ENCODE data around the gene ENPP1.

Gene ENPP1

DNA sequence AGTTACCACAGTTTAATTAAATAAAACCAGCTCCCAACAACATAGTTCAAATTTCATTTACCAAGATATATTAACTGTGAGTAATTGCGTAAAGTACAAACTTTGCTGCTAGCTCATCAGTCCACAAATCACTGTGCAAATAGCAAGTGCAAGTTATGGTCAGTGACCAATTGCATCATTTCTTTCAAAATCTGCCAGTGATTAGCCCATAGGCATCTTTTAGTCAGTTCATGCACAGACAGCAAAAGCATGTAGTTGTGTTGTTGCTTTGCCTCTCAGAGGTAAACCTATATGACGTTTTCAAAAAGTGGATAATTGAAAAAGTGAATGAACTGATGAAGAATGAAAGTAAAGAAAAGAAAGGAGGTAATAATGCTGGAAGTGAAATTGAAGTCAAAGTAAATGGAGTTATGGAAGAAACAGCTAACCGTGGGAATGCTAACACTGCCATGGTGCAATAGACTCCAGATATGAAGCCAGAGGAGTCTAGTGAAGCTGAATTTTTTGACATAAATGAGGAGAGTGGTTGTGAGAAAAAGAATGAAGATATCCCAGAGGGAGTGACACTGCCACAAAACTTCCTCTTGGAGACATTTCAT lies 36.5 kb downstream of the ENPP1 start:
- H3K4me3 ChIP-seq (replicated peaks in 1 of 2; ENCODE audit: low read depth in 2 of 2, low read length in 2 of 2) = no peak overlapping the region
- DNase-seq (ENCODE audit: low read depth in 2 of 2) = peak in 1 of 2 donors; percentile 49
- TF ChIP-seq, protein P1, sequence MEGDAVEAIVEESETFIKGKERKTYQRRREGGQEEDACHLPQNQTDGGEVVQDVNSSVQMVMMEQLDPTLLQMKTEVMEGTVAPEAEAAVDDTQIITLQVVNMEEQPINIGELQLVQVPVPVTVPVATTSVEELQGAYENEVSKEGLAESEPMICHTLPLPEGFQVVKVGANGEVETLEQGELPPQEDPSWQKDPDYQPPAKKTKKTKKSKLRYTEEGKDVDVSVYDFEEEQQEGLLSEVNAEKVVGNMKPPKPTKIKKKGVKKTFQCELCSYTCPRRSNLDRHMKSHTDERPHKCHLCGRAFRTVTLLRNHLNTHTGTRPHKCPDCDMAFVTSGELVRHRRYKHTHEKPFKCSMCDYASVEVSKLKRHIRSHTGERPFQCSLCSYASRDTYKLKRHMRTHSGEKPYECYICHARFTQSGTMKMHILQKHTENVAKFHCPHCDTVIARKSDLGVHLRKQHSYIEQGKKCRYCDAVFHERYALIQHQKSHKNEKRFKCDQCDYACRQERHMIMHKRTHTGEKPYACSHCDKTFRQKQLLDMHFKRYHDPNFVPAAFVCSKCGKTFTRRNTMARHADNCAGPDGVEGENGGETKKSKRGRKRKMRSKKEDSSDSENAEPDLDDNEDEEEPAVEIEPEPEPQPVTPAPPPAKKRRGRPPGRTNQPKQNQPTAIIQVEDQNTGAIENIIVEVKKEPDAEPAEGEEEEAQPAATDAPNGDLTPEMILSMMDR (IDR thresholded peaks at IDR 0.05; ENCODE audit: low read depth, low read length) = no peak

DNA sequence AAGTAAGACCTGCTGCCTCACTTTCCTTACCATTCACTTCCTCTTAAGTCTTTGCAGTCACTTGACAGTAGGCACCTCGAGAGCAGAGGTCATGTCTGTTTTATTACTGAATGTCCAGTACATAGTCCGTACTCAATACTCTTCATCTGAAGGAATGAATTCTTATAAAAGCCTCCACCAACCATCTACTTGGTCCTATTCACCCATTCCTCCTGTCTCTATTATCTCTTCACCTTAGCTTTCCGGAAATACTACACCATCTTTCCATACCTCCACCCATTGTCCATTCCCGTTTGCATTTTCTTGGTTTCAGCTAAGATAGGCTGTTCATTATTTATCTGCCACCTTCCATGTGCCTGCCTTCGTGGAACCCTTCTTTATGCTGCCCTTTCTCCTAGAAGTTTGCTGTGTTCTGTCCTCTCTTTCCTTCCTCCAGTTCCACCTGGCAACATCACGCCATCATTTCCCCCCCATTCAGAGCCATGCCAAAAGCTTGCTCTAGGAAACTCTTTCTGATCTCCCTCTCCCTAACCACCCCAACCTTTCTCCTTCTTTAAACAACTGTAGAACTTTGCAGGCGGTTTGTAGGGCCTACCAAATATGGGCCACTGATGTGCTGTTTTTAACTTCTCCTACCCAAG lies 38.3 kb downstream of the ENPP1 start:
- TF ChIP-seq, protein P1 (IDR thresholded peaks at IDR 0.05; ENCODE audit: low read depth, low read length) = no peak
- no peak for DNase-seq (ENCODE audit: low read depth in 2 of 2)
- no peak overlapping the region for H3K4me3 ChIP-seq (replicated peaks in 1 of 2; ENCODE audit: low read depth in 2 of 2, low read length in 2 of 2)

DNA sequence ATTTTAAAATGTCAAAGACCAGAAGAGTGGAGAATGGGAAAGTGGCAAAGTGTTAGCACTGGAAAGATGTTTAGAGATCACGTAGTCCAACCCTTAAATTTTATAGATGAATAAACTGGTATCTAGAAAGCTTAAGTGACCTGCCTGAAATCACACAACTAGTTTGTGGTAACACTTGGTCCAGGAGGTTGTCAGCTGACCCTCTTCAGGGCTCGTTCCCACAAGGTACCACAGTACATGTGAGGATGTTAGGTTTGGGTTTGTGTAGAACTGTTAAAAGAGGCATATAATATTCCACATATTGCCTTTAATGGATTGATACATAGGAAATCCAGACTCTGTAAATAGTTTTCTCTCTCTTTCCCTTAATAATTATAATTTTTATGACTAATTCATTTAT lies 39.1 kb downstream of the ENPP1 start:
- TF ChIP-seq, protein P1 (IDR thresholded peaks at IDR 0.05; ENCODE audit: low read depth, low read length) = no peak

DNA sequence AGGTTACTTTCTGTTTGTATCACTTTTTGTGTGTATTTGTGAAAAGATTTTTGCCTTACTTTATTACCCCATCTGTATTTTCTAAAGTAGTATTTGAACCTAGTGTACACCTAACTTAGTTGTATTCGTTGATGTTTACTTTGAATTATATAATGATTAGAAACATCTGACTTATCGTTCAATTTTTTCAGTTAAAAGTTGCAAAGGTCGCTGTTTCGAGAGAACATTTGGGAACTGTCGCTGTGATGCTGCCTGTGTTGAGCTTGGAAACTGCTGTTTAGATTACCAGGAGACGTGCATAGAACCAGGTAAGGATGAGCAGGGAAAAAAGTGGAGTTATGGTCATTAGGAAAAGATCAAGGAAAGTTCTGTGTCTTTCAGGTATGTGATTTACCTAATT lies 42.0 kb downstream of the ENPP1 start:
- DNase-seq (ENCODE audit: low read depth in 2 of 2) = no peak
- TF ChIP-seq, protein P1 (IDR thresholded peaks at IDR 0.05; ENCODE audit: low read depth, low read length) = no peak
- H3K4me3 ChIP-seq (replicated peaks in 1 of 2; ENCODE audit: low read depth in 2 of 2, low read length in 2 of 2) = no peak overlapping the region

More for the DNA sequence above, 39.1 kb downstream of the ENPP1 start:
- H3K4me3 ChIP-seq (replicated peaks in 1 of 2; ENCODE audit: low read depth in 2 of 2, low read length in 2 of 2) = no peak overlapping the region
- no peak for DNase-seq (ENCODE audit: low read depth in 2 of 2)

DNA sequence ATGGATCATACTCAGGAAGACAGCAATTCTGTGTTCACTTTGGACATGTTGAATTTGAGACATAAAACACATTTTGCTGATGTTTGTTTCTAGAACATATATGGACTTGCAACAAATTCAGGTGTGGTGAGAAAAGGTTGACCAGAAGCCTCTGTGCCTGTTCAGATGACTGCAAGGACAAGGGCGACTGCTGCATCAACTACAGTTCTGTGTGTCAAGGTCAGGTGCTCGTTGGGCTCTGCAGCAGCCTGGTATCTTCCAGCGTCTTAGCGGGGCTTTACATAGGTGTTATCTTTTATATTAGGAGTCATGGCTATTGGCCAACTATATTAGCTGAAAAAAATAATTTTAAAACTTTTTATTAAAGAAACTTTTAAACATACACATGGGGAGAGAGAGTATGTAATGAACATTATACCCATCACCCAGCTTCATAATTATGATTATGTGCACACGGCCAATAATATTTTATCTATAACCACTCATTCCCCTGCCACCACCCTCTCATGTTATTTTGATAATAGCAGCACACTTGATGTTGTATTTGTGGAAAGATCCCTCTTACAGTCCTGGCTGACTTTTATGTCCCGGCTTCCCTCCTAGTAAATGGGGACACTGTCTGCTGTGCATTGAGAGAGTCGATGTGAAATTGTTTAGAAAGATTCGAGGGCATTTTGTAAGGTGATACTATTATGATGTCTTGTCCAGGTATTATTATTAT lies 43.4 kb downstream of the ENPP1 start:
- no peak overlapping the region for H3K4me3 ChIP-seq (replicated peaks in 1 of 2; ENCODE audit: low read depth in 2 of 2, low read length in 2 of 2)
- DNase-seq (ENCODE audit: low read depth in 2 of 2) = no peak
- TF ChIP-seq, protein P1 (IDR thresholded peaks at IDR 0.05; ENCODE audit: low read depth, low read length) = no peak

DNA sequence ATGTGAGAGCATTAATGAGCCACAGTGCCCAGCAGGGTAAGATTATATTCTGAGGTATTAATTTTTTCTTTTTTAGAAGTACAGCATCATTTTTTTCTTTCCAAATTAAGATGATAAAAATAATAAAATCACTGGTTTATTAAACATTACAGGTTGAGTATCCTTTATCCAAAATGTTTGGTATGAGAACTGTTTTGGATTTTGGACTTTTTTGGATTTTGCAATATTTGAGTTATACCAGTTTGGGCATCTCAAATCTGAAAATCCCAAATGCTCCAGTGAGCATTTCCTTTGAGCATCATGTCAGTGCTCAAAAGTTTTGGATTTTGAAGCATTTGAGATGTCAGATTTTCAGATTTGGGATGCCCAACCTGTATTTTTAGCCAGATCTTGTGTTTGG lies 44.4 kb downstream of the ENPP1 start:
- TF ChIP-seq, protein P1 (IDR thresholded peaks at IDR 0.05; ENCODE audit: low read depth, low read length) = no peak
- H3K4me3 ChIP-seq (replicated peaks in 1 of 2; ENCODE audit: low read depth in 2 of 2, low read length in 2 of 2) = no peak overlapping the region
- DNase-seq (ENCODE audit: low read depth in 2 of 2) = no peak
